Measurements from ENCODE around the gene TREX2.

TREX2 gene

GRCh38 chrX:153414856-153415510 is 30.9 kb downstream of the TREX2 start:
- Histone ChIP-seq H3K36me3 (ENCODE audit: insufficient read depth, low read length) (peaks cover 3% of the 10 kb centered on the region; the same call in 1 of the 2 replicates), H3K9ac (ENCODE audit: insufficient read length) (no peak overlapping the region), H3K4me3 (no peak overlapping the region), H3K9me3 (ENCODE audit: low read depth, low read length) (no peaks in the 10 kb centered on the region), H3K27ac (no peak overlapping the region)
- TF ChIP-seq FOXP2 (optimal IDR thresholded peaks at IDR 0.05; ENCODE audit: control extremely low read depth, extremely low read length, insufficient read depth) (no peak), EZH2 (IDR thresholded peaks at IDR 0.05) (no peak), POLR2AphosphoS5 (IDR thresholded peaks at IDR 0.05; ENCODE audit: borderline replicate concordance, low read depth, low read length) (no peak)
- no peak for DNase-seq (ENCODE audit: low read depth, low spot score)

GRCh38 chrX:153413731-153414130 is 32.1 kb downstream of the TREX2 start:
- DNase-seq (ENCODE audit: low read depth, low spot score) = no peak
- H3K27ac ChIP-seq = no peak overlapping the region
- TF ChIP-seq POLR2AphosphoS5 (IDR thresholded peaks at IDR 0.05; ENCODE audit: borderline replicate concordance, low read depth, low read length) = no peak
- no peak for TF ChIP-seq FOXP2 (optimal IDR thresholded peaks at IDR 0.05; ENCODE audit: control extremely low read depth, extremely low read length, insufficient read depth)
- no peak for TF ChIP-seq EZH2 (IDR thresholded peaks at IDR 0.05)
- peaks cover 1% of the 10 kb centered on the region; the same call in 1 of the 2 replicates for H3K36me3 ChIP-seq (ENCODE audit: insufficient read depth, low read length)
- H3K9me3 ChIP-seq (ENCODE audit: low read depth, low read length) = no peaks in the 10 kb centered on the region
- H3K4me3 ChIP-seq = no peak overlapping the region
- H3K9ac ChIP-seq (ENCODE audit: insufficient read length) = no peak overlapping the region

GRCh38 chrX:153412746-153413720 is 32.8 kb downstream of the TREX2 start:
- H3K9ac ChIP-seq (ENCODE audit: insufficient read length) = peak overlapping the region; percentile 37
- DNase-seq (ENCODE audit: low read depth, low spot score) = no peak
- no peaks in the 10 kb centered on the region for H3K36me3 ChIP-seq (ENCODE audit: insufficient read depth, low read length)
- H3K4me3 ChIP-seq = peak overlapping the region; percentile 78
- no peak for TF ChIP-seq POLR2AphosphoS5 (IDR thresholded peaks at IDR 0.05; ENCODE audit: borderline replicate concordance, low read depth, low read length)
- TF ChIP-seq FOXP2 (optimal IDR thresholded peaks at IDR 0.05; ENCODE audit: control extremely low read depth, extremely low read length, insufficient read depth) = no peak
- no peak for TF ChIP-seq EZH2 (IDR thresholded peaks at IDR 0.05)
- H3K9me3 ChIP-seq (ENCODE audit: low read depth, low read length) = no peaks in the 10 kb centered on the region
- H3K27ac ChIP-seq = no peak overlapping the region

GRCh38 chrX:153411988-153412574 is 33.8 kb downstream of the TREX2 start:
- DNase-seq (ENCODE audit: low read depth, low spot score) = no peak
- no peaks in the 10 kb centered on the region for H3K9me3 ChIP-seq (ENCODE audit: low read depth, low read length)
- TF ChIP-seq POLR2AphosphoS5 (IDR thresholded peaks at IDR 0.05; ENCODE audit: borderline replicate concordance, low read depth, low read length) (no peak), FOXP2 (optimal IDR thresholded peaks at IDR 0.05; ENCODE audit: control extremely low read depth, extremely low read length, insufficient read depth) (no peak), EZH2 (IDR thresholded peaks at IDR 0.05) (no peak)
- H3K9ac ChIP-seq (ENCODE audit: insufficient read length) = peak overlapping the region; percentile 61
- peak overlapping the region; percentile 78 for H3K4me3 ChIP-seq
- no peaks in the 10 kb centered on the region for H3K36me3 ChIP-seq (ENCODE audit: insufficient read depth, low read length)
- no peak overlapping the region for H3K27ac ChIP-seq

GRCh38 chrX:153411255-153411987 is 34.4 kb downstream of the TREX2 start, which contains the start of gene ZFP92:
ZFP92 (plus strand) TSS chrX:153411472; CDS start chrX:153418323, 6,851 bp downstream.
- H3K4me3 ChIP-seq = peak within 1 kb of the TSS; percentile 78
- no peak for DNase-seq (ENCODE audit: low read depth, low spot score)
- no peaks in the 10 kb centered on the region for H3K36me3 ChIP-seq (ENCODE audit: insufficient read depth, low read length)
- H3K27ac ChIP-seq = no peak within 1 kb of the TSS
- H3K9me3 ChIP-seq (ENCODE audit: low read depth, low read length) = no peaks in the 10 kb centered on the region
- TF ChIP-seq POLR2AphosphoS5 (IDR thresholded peaks at IDR 0.05; ENCODE audit: borderline replicate concordance, low read depth, low read length) = no peak
- no peak for TF ChIP-seq FOXP2 (optimal IDR thresholded peaks at IDR 0.05; ENCODE audit: control extremely low read depth, extremely low read length, insufficient read depth)
- TF ChIP-seq EZH2 (IDR thresholded peaks at IDR 0.05) = no peak
- H3K9ac ChIP-seq (ENCODE audit: insufficient read length) = peak within 1 kb of the TSS; percentile 64

GRCh38 chrX:153410888-153411254 is 35.0 kb downstream of the TREX2 start:
- no peak for DNase-seq (ENCODE audit: low read depth, low spot score)
- Histone ChIP-seq H3K9ac (ENCODE audit: insufficient read length) (peak overlapping the region; percentile 64), H3K27ac (no peak overlapping the region), H3K9me3 (ENCODE audit: low read depth, low read length) (no peaks in the 10 kb centered on the region), H3K4me3 (peak overlapping the region; percentile 78), H3K36me3 (ENCODE audit: insufficient read depth, low read length) (no peaks in the 10 kb centered on the region)
- TF ChIP-seq FOXP2 (optimal IDR thresholded peaks at IDR 0.05; ENCODE audit: control extremely low read depth, extremely low read length, insufficient read depth) (no peak), EZH2 (IDR thresholded peaks at IDR 0.05) (no peak), POLR2AphosphoS5 (IDR thresholded peaks at IDR 0.05; ENCODE audit: borderline replicate concordance, low read depth, low read length) (no peak)

- TF ChIP-seq POLR2AphosphoS5 (IDR thresholded peaks at IDR 0.05; ENCODE audit: borderline replicate concordance, low read depth, low read length) (no peak), EZH2 (IDR thresholded peaks at IDR 0.05) (no peak), FOXP2 (optimal IDR thresholded peaks at IDR 0.05; ENCODE audit: control extremely low read depth, extremely low read length, insufficient read depth) (no peak)
Measured at GRCh38 chrX:153410373-153410772, 35.5 kb downstream of the TREX2 start.

More at GRCh38 chrX:153410373-153410772, 35.5 kb downstream of the TREX2 start:
- Histone ChIP-seq H3K9ac (ENCODE audit: insufficient read length) (no peak overlapping the region), H3K4me3 (no peak overlapping the region), H3K27ac (no peak overlapping the region), H3K9me3 (ENCODE audit: low read depth, low read length) (no peaks in the 10 kb centered on the region), H3K36me3 (ENCODE audit: insufficient read depth, low read length) (no peaks in the 10 kb centered on the region)
- no peak for DNase-seq (ENCODE audit: low read depth, low spot score)
